NCI-H446 (cell line): Measurements from ENCODE around the gene MAML2.

Source experiments
- DNase-seq, 2 experiments: peaks; one replicate each; lab custom pipeline; 2025; lab: John Stamatoyannopoulos, UW

Gene MAML2

GRCh38 chr11:96238563-96239135 is 104.3 kb downstream of the MAML2 start:
- peak in 1 of 2 experiments; percentile 24 for DNase-seq

GRCh38 chr11:96237766-96238266 is 105.2 kb downstream of the MAML2 start:
- DNase-seq, result no peak

- DNase-seq, result no peak
Observed at GRCh38 chr11:96235751-96236150, 107.2 kb downstream of the MAML2 start.

GRCh38 chr11:96234866-96235441 is 108.0 kb downstream of the MAML2 start:
- peak in 1 of 2 experiments; percentile 52 for DNase-seq

GRCh38 chr11:96232132-96232531 is 110.9 kb downstream of the MAML2 start:
- DNase-seq, result no peak

- no peak for DNase-seq
Observed at GRCh38 chr11:96230686-96231085, 112.3 kb downstream of the MAML2 start.

- DNase-seq, result no peak
Observed at GRCh38 chr11:96229354-96229977, 113.5 kb downstream of the MAML2 start.

- DNase-seq, result no peak
Observed at GRCh38 chr11:96228910-96229309, 114.1 kb downstream of the MAML2 start.

GRCh38 chr11:96228473-96228891 is 114.5 kb downstream of the MAML2 start:
- DNase-seq, result peak; percentile 52 to 83

GRCh38 chr11:96227244-96227643 is 115.8 kb downstream of the MAML2 start:
- DNase-seq, result no peak

GRCh38 chr11:96223083-96223482 is 119.9 kb downstream of the MAML2 start:
- DNase-seq, result no peak

GRCh38 chr11:96222102-96222501 is 120.9 kb downstream of the MAML2 start:
- DNase-seq, result no peak

- DNase-seq, result no peak
Observed at GRCh38 chr11:96221244-96222070, 121.5 kb downstream of the MAML2 start.

GRCh38 chr11:96219981-96220623 is 122.9 kb downstream of the MAML2 start:
- DNase-seq, result no peak

GRCh38 chr11:96218901-96219300 is 124.1 kb downstream of the MAML2 start:
- DNase-seq, result no peak

GRCh38 chr11:96218006-96218405 is 125.0 kb downstream of the MAML2 start:
- DNase-seq, result no peak

- no peak for DNase-seq
Observed at GRCh38 chr11:96217206-96217605, 125.8 kb downstream of the MAML2 start.

- no peak for DNase-seq
Observed at GRCh38 chr11:96215826-96216225, 127.2 kb downstream of the MAML2 start.

GRCh38 chr11:96215110-96215782 is 127.7 kb downstream of the MAML2 start:
- no peak for DNase-seq

GRCh38 chr11:96214777-96215109 is 128.3 kb downstream of the MAML2 start:
- no peak for DNase-seq

- DNase-seq, result peak in 1 of 2 experiments; percentile 13
Observed at GRCh38 chr11:96213500-96213899, 129.5 kb downstream of the MAML2 start.

GRCh38 chr11:96211436-96211835 is 131.6 kb downstream of the MAML2 start:
- DNase-seq, result no peak
